Measurements from ENCODE around the gene TEX28.
A peak's percentile ranks its signal among the peaks of the same experiment; 100 is the strongest.
"Not testable (repeated sequence)": the region's sequence is repeated elsewhere in the genome, so short reads cannot be mapped to it uniquely, and the experiment has no call there.

Gene TEX28, protein sequence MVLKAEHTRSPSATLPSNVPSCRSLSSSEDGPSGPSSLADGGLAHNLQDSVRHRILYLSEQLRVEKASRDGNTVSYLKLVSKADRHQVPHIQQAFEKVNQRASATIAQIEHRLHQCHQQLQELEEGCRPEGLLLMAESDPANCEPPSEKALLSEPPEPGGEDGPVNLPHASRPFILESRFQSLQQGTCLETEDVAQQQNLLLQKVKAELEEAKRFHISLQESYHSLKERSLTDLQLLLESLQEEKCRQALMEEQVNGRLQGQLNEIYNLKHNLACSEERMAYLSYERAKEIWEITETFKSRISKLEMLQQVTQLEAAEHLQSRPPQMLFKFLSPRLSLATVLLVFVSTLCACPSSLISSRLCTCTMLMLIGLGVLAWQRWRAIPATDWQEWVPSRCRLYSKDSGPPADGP

DNA sequence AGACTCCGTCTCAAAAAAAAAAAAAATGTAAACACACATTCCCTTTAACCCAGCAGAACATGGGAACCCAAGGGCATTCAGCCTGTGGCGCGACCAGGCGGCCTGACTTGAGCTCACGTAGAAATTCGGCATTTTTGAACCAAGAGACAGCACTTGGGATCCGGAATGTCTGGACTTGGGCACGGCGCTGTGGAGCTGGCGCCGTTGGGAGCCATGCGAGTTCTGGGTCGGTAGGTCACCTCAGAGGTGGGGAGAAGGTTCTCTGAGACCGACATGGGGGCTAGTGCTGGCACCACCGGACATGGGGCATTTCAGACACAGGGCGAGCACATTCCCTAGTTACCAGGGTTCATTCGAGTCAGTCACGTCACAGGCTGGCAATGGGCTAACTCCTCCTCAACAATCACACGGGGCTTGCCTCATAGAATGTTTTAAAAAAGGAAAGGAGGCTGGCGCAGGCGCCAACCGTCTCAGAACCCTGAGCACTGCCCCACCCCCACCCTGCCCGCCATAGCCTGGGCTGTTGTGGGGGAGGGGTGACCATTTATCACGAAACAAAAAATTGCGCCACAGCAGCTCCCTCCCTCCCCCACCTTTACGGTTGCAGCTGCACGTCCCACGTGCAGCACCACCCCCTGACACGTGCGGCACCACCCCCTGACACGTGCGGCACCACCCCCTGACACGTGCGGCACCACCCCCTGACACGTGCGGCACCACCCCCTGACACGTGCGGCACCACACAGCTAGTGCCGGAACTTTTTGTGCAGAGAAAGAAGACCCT is at the start of gene TEX28:
Gene TEX28 (minus strand): TSS at position 334 of the 784 bp plus-strand sequence. CDS start 3,007 bp downstream, outside the sequence.
- no peak for DNase-seq

DNA sequence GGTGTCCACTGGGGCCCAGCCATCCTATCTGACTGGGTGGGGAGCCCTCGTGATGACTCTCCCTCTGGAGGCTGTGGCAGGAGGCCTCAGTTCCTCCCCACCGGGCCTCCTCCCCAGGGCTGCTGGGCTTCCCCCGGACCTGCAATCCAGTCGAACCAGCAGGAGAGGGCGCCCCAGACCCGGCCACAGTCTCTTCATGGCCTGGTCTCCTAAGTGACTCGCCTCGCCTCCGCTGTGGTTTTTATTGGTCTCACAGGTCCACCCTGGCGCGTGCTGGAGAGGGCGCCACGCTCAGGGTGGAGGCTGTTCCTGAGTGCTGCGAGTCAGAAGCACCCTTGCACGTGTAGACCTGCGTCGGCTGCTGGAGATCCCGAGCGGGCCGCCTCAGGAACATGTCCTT is 48.7 kb upstream of the TEX28 start:
- DNase-seq = not testable (repeated sequence)

DNA sequence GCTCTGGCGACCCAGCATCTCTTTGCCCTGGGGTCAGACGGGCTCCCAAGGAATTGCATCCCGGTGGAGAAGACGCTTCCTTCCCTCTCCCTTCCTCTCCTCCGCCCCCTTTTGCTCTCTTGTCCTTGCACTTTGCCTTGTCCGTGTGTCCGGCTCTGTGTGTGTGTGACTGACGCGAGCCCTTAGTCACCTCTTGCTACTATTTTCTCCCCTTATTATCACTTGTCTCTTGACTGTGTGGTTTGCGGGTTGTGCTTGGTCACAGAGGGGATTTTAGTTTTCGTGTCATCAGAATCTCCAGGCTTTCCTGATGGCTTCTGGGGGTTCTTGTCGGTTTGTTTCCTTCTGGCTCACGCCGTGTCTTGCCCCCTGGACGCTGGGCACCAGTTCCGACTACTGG is 48.1 kb upstream of the TEX28 start:
- DNase-seq = not testable (repeated sequence)

DNA sequence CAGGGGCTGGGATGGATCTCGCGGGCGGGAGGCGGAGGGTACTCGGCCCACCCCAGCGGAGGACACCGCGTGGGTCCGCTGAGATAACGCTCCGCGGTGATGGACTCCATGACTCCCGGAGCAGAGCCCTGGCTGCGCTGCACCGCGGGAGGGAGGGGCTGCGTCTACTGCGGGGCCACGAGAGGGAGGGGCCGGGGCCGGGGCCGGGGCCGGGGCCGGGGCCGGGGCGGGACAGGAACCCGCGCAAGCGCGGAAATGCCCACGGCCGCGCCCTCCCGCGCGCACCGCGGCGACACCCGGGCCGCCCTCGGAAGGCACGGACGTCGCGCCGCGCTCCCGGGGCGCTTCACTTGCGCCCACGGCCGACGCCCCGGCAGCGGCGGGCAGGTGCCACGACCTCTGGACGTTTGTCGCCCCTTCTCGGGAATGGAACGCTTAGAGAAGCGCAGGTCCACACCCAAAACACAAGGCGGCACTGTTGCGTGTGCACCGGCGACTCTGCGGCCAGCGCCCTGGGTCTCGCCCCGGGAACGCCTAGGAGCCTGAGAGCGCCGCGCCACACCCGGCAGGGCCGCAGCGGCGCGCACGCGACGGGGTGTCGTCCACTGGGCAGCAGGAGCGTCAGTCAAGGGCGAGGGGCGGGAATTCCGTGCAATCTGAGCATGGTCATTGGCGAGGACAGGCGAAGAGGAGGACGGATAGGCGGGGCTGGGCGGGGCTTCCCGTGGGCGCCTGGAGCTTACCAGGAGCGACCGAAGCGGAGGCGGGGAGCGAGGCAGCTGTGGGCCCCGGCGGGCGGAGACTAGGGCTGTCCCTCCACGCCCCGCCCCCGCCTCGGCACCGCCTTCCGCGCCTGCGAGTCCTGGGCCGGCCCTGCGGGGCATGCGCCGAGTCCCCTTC is 46.7 kb upstream of the TEX28 start:
- not testable (repeated sequence) for DNase-seq

DNA sequence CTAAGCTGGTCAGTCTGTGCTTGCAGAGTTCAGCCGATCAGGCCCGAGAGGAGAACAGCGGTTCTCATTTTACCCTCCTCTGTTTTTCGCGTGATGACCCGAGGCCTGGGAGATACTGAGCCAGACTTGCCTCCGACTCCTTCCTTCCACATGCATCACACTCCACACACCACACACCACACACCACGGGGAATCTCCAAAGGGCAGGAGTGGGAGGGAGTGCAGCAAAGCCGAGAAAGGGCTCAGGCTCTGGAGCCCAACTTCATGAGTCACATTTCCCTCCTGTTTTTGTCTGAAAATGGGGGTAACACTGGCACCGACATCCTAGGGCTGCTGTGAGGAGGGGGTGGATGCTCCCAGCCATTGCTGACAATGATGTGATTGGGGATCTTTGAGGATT is 39.6 kb upstream of the TEX28 start:
- no peak for DNase-seq

DNA sequence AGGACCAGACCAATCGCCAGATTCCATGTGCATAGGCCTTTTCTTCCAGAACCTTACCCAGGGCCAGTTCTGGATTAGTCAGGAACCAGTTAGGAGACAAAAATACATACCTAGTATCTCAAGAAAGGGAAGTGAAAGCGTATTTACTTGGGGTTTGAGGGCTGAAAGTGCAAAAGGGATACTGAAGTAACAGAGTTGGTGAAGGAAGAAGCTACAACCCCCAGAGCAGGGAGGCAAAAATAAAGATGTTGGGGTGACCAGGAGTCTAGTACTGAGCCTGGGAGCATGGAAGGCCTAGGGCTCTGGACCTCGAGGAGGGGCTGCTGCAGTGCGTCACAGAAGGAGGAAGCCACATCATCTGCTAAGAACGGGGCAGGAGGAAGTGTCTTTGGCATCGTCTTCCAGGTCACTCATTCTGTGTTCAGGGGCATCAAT is 38.9 kb upstream of the TEX28 start:
- DNase-seq = no peak

DNA sequence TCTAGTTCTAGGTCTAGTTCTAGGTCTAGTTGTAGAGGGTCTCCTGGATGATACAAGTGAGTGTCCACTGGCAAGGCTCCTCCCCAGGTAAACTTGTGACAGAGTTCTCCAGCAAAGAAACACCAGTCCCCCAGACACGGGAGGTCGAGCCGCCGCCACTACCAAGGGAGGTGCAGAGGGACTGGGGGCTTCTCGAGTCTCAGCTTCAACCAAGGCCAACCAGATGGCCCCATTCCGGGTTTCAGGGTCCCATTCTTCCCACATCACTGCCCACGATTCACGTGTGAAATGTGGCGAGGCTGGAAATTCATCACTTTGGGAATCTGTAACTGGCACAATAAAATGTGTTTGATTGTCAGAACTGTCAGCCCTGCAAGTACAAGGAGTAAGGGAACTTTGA is 38.2 kb upstream of the TEX28 start:
- no peak for DNase-seq

DNA sequence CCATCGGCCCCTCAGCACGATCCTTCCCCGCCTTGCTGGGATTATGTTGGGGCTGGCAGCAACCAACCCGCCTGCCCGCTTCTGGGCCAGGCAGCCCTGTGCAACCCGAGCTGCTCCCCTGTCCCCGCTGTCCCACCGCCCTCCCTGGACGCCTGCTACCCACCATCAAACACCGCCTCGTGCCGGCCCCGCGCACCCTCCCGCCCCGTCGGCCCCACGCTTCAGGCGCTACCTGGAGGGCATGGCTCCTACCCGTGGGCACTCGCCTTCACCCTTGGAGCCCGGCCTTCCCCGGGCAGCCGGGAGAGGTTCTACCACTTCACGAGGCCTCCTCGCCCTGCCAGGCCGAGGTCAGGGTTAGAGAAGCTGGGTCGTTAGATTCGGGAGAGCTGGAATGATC is 37.6 kb upstream of the TEX28 start:
- no peak for DNase-seq

DNA sequence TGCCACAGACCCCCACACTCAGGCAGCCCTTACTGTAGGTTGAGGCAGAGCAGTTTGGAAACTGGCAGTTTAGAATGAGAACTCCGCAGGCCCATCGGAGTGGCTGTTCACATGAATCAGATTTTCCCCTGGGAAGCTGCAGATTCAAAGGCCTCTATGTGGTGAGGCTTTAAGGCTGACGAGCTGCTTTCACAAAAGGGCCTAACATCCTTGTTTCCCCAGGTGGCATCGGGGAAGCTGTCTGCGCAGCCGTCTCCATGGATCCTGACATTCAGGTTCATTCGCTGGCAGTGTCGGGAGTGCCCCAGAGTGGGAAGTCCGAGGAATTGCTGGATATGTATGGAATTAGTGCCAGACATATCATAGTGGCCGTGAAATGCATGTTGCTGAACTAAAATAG is 34.4 kb upstream of the TEX28 start:
- no peak for DNase-seq

DNA sequence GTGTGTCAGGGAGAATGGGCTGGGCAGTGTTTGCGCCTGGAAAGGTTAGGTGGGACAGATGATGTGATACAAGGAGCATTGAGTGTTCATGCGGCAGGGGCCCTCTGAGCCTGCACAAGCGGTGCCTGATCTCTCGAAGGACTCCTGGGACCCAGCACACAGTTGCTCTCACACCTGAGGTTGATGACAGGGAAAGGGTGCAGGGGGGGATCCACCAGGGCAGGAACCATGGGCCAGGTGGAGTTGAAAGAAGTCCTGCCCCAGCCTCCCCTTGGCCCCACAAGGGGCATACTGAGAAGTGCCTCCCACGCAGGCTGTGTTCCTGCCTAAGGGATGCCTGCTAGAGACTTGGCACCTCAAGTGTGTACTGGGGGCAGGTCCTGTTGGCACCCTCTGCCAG is 33.7 kb upstream of the TEX28 start:
- no peak for DNase-seq

DNA sequence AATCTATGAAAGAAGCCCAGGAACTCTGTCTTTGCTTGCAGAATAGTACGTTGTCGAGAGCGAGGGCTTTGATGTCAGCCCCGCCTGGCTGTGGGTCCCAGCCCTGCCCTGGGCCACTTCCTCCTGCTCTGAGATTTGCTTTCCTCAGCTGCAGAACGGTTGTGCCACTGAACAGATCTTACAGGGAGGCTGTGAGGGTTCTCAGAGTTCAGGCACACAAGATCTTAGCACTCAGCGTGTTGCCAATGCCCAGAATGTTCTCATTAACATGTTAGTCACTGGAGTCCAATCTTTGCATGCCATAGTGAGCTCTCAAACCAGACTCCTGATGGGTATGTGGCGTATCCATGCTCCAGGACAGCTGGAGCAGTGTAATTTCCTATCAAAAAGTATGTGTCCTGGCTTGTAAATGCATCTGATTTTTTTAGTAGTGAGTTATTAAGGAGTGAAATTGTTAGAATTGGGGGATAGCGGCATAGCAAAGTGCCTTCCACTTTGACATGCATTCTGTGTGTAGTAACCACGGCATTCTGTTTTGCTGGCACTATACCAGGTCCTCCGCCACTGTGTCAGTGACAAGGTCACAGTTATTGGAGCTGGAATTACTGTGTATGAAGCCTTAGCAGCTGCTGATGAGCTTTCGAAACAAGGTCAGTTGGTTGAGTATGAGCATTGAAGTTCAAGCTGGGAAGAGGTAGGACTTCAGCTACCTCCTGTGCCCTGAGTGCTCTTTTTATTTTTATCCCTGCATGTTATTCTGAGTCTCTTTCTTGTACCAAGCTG is 32.3 kb upstream of the TEX28 start:
- peak; percentile 32 for DNase-seq

DNA sequence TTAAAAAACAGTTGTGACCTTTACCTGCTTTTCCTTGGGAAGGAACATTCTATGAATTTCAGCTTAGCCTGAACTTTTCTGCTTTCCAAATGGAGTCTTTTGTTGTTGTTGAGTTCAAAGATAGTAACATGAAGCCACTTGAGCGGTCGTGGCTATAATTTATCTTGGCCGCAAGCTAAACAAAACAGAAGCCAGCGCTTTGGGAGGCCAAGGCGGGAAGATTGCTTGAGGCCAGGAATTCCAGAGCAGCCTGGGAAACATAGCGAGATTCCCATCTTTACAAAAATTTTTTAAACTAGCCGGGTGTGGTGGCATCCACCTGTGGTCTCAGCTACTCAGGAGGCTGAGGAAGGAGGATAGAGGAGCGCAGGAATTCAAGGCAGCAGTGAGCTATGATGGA is 30.6 kb upstream of the TEX28 start:
- DNase-seq = no peak

DNA sequence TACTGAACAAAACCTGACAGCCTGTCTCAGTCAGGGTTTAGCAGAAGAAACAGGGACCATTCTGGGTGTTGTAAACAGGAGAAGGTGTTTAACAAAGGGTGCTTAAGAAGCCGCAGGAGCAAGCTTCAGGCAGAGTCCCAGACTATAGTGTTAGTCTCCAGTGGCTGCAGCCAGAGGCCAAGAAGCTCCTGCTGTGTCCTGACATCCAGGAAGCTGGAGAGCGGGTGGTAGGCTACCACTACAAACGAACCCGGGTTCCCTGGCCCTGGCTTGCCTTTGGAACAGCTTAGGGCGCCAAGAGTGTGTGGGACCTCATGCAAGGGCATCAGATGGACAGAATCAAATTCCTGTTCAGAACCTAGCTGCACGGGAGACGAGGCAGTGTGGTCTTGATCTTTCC is 28.6 kb upstream of the TEX28 start:
- DNase-seq = no peak

DNA sequence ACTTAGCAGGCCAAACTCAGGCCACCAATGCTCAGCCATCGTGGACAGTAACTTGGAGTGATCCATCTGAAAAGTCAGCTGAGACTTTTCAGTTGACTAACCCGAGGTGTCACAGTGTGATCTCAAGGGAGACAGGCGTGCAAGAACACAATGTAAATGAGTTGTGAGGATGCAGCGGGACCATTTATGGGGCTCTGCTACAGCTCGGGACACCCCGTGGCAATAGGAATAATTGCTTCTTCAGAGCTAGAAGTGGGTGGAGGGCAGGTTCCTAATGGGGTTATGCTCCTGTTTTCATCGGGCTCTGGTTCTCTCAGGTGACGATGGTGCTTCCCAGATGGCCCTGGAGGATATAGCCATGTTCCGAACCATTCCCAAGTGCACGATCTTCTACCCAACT is 28.0 kb upstream of the TEX28 start:
- no peak for DNase-seq

DNA sequence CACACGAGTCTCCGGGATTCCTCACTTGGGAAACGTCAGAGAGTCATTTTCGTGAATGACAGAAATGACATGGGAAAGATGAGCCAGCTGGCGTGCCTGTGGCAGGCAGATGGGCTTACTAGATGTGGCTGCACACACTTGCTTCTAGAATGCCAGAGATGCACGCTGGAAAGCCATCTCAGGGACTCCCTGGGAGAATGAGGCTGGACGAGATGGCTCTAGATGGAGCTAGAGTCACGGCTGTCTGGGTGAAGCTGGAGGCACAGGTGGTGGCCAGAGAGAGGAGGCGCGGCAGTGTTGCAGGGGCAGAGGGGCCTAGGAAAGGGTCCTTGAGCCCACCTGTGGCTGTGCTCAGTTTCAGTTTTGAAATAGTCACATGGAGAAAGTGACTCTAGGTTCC is 26.7 kb upstream of the TEX28 start:
- DNase-seq = no peak

DNA sequence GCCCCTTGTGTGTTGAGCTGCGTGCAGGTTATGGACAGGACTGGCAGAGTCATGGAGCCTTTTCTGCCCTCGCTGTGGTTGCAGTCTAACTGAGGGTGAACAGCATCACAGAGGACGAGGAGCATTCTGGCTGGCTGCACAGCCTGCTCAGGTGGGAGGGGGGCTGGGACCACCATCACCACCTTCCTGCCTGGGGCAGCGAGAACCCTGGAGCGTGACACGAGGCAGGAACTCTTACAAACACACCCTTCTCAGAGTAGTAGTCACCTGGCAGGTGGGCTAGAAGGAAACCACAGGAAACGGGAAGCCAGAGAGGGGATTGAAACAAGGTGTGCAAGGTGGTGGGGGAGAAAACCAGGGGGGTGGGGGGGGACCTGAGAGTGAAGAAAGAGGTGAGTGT is 26.2 kb upstream of the TEX28 start:
- DNase-seq = no peak

DNA sequence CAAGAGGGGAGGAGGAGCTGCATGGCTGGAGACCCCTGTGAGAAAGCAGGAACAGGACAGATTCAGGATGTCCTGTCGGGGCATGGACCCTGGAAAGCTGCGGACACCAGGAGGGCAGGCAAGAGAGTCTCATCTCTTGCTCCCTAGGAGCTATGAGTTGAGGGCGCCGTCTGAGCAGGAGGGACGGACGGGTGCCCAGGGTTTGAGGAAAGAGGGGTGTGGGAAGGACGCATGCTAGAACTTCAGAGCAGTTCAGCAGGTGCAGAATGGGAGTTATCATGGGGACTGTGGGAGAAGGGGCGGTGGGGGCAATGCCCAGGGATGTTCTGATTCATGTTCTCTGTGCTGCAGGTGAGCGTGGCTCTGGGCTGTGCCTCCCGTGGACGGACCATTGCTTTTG is 25.5 kb upstream of the TEX28 start:
- no peak for DNase-seq

DNA sequence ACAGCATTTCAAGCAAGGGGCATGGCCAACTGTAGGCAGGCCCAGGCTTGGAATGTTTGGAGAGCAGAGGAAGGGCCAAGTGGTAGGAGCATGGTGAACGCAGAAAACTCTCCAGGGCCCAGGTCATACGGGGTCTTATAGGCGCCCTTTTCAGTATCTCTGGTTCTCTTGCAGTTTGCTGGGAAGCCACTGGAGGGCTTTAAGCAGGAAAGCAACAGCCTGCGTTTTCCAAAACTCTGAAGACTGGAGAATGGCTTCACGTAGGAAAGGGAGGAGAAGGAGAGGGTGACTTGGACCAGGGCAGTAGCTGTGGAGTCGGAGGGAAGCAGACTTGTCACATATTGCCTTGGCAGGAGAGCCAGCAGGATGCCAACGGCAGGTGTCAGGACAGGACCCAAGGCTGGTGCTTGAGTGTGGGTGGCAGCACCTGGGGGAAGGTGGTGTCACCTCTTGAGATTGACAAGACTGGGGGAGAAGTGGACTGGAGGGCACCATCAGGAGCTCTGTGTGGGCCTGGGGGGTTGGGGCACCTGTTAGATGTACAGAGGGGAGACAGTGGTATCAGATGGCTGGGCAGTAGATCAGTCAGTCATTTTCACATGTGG is 22.6 kb upstream of the TEX28 start:
- no peak for DNase-seq

DNA sequence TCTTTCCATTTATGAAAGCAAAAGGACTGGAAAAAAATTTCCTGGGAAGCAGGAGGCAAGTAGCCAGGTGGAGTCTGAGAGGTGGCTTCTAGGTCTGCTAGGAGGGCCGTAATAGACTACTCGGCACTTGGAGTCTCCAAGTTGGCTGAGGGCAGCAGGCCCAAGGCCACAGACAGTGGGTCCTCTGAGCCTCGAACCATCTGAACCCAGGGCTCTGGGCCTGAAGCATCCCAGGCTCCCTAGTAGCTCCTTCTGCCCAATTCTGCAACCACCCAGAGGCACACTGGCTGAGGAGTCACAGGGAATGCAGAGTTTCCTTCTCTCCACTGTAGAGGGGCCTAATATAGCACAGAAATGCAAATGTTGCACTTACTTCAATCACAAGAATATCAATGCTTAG is 20.5 kb upstream of the TEX28 start:
- DNase-seq = no peak

DNA sequence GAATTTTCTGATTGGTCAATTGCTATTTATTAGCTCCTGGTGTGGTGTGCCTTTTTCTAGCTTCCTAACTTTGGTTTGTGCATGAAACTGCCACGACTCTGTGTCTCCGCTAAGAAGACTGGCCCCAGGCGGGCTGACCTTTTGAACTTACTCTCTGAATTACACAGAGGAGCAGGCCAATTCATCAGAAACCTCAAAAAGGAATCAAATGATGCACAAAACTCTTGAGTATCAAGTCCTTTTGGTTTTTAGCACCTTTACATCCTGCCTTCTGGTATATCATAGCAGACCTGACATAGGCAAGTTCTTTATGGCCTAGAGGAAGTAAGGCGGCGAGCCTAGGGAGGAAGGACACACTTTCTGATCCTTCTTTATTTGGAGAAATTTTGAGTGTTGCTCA is 18.2 kb upstream of the TEX28 start:
- DNase-seq = no peak

DNA sequence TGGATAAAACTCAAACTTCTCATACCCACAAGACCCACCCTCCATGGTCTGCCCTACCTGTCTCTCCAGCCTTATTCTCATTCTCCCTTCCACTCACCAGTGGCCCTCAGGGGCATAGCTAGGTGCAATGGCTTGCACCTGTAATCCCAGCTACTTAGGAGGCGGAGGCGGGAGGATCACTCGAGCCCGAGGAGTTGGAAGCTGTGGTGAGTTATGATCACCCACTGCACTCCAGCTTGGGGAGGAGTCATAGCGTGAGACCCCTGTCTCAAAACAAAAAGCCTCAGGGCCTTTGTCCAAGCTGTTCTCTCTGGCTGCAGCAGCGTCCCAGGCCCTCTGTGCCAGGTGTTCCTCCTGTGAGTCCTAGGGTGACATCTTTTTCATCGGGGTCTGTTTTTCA is 17.2 kb upstream of the TEX28 start:
- DNase-seq = no peak

All from activated CD8-positive, alpha-beta memory T cell treated with anti-CD3 and anti-CD28 coated beads, Interleukin-2, amount 50 U/mL, for 4 hours (primary cell).